Endodermal cell (in vitro differentiated cells): ENCODE measurements around the gene SETD9. TPM values are rescaled to one million over a fixed set of nuclear protein-coding genes. Genes with fewer than 3 reads are reported as not detected.

Source experiments
- DNase-seq: peaks from one replicate; pipeline ENCODE4 v3.0.0-alpha.2; 2017
- H3K27ac ChIP-seq: 2 replicates; pipeline ENCODE4 v1.5.1; 2013; ENCODE audit warnings: mild to moderate bottlenecking, low read depth, low read length, moderate library complexity
- H3K27me3 ChIP-seq: 2 replicates; pipeline ENCODE4 v1.6.1; 2013; ENCODE audit warnings: mild to moderate bottlenecking, low read length, moderate library complexity; ENCODE audit not compliant: insufficient read depth, control insufficient read depth, poor library complexity, severe bottlenecking
- H3K36me3 ChIP-seq: 2 replicates; pipeline ENCODE4 v1.7.0; 2013; ENCODE audit warnings: mild to moderate bottlenecking, low read length, moderate library complexity; ENCODE audit not compliant: control insufficient read depth, insufficient read depth
- H3K4me1 ChIP-seq: one replicate; pipeline ENCODE4 v1.7.0; 2013; ENCODE audit warnings: low read length; ENCODE audit not compliant: control insufficient read depth, insufficient read depth
- H3K4me3 ChIP-seq: 2 replicates; pipeline ENCODE4 v1.5.1; 2013; ENCODE audit warnings: mild to moderate bottlenecking, low read length, moderate library complexity
- H3K9ac ChIP-seq: 2 replicates; pipeline ENCODE4 v1.6.1; 2013; ENCODE audit warnings: mild to moderate bottlenecking, low read length, moderate library complexity; ENCODE audit not compliant: poor library complexity, severe bottlenecking; ENCODE audit errors: extremely low read depth
- H3K9me3 ChIP-seq: 2 replicates; pipeline ENCODE4 v1.6.1; 2013; ENCODE audit warnings: mild to moderate bottlenecking, low read length, moderate library complexity; ENCODE audit not compliant: control insufficient read depth
- H3K27ac Mint-ChIP-seq: 2 replicates; pipeline ENCODE4 v1.8.0; 2020; ENCODE audit warnings: mixed read lengths
- H3K27me3 Mint-ChIP-seq: 2 replicates; pipeline ENCODE4 v1.8.0; 2021; ENCODE audit warnings: mild to moderate bottlenecking, mixed read lengths; ENCODE audit not compliant: insufficient read depth
- H3K36me3 Mint-ChIP-seq: 2 replicates; pipeline ENCODE4 v1.8.0; 2020; ENCODE audit warnings: low read depth, mixed read lengths
- H3K4me1 Mint-ChIP-seq: 2 replicates; pipeline ENCODE4 v1.8.0; 2020; ENCODE audit warnings: mixed read lengths
- H3K4me3 Mint-ChIP-seq: 2 replicates; pipeline ENCODE4 v1.8.0; 2020; ENCODE audit warnings: mild to moderate bottlenecking, moderate library complexity, mixed read lengths
- H3K9me3 Mint-ChIP-seq: 2 replicates; pipeline ENCODE4 v1.8.0; 2020; ENCODE audit warnings: mild to moderate bottlenecking, mixed read lengths
- CTCF ChIP-seq: fragments of 200-600 bp; sonication (generic); conservative IDR thresholded peaks from 2 replicates; pipeline ENCODE4 v1.5.0; 2021; ENCODE audit warnings: antibody characterized with exemption, mild to moderate bottlenecking
- WGBS, 2 experiments: methylation state at CpG; one replicate each; pipeline versions ENCODE4 v1.1.5 to v1.1.7; 2013; ENCODE audit warnings: missing lambda C conversion rate in 2 of 2, mixed read lengths in 1 of 2; ENCODE audit not compliant: insufficient coverage in 1 of 2, insufficient read length in 1 of 2; 5-methylcytosine and 5-hydroxymethylcytosine counted together
- total RNA-seq, 2 donors: library from RNA; stranded (reverse); fragmentation: NEBNext Ultra II Directional in 1 of 2; extraction: Animal tissue kit (Norgen Biotek cat#: 25700) in 1 of 2; gene quantifications; 2 replicates in 1 of 2; 3 replicates in 1 of 2; pipeline ENCODE4 v1.2.1, GENCODE V29; 2021

SETD9 gene
- total RNA-seq, 2 donors from 2014 or later = 5.0 to 14.9 TPM

GRCh38 chr5:56950626-56951125 lies 41.3 kb downstream of the SETD9 start:
- Mint-ChIP-seq H3K4me3 (peak overlapping the region; percentile 91), H3K27ac (peak overlapping the region; percentile 83), H3K4me1 (peaks cover 5% of the 10 kb centered on the region), H3K9me3 (no peaks in the 10 kb centered on the region), H3K36me3 (peaks cover 30% of the 10 kb centered on the region), H3K27me3 (peaks cover 24% of the 10 kb centered on the region)
- peak overlapping the region; percentile 63 for H3K9ac ChIP-seq
- 1 to 2% methylated on average over 20 to 33 of the region's 33 CpGs for WGBS, 2 experiments
- no peaks in the 10 kb centered on the region for H3K9me3 ChIP-seq
- H3K27me3 ChIP-seq = peaks cover 31% of the 10 kb centered on the region
- no peak for TF ChIP-seq CTCF
- H3K4me3 ChIP-seq = peak overlapping the region; percentile 87
- H3K4me1 ChIP-seq = peaks cover 6% of the 10 kb centered on the region
- peaks cover 46% of the 10 kb centered on the region for H3K36me3 ChIP-seq
- DNase-seq = peak; percentile 85
- peak overlapping the region; percentile 64 for H3K27ac ChIP-seq

GRCh38 chr5:56951126-56951945 lies 41.9 kb downstream of the SETD9 start:
- Mint-ChIP-seq H3K4me1 (peaks cover 5% of the 10 kb centered on the region), H3K9me3 (no peaks in the 10 kb centered on the region), H3K4me3 (peak overlapping the region; percentile 91), H3K27ac (peak overlapping the region; percentile 83), H3K36me3 (peaks cover 23% of the 10 kb centered on the region), H3K27me3 (peaks cover 25% of the 10 kb centered on the region)
- Histone ChIP-seq H3K9ac (peak overlapping the region; percentile 63), H3K27me3 (peaks cover 31% of the 10 kb centered on the region), H3K4me1 (peaks cover 6% of the 10 kb centered on the region), H3K27ac (peak overlapping the region; percentile 64), H3K36me3 (peaks cover 39% of the 10 kb centered on the region), H3K4me3 (peak overlapping the region; percentile 87), H3K9me3 (no peaks in the 10 kb centered on the region)
- WGBS, 2 experiments = 0% methylated on average over 7 to 85 of the region's 85 CpGs
- peak; percentile 53 for TF ChIP-seq CTCF
- peak; percentile 86 for DNase-seq

GRCh38 chr5:56951946-56952691 lies 42.7 kb downstream of the SETD9 start, which contains the start of gene MIER3:
Gene MIER3, minus strand, starts transcription at chr5:56952123. Its CDS starts 21 bp downstream, at chr5:56952102.
- H3K27me3 Mint-ChIP-seq = peaks cover 27% of the 10 kb centered on the region
- peak within 1 kb of the TSS; percentile 64 for H3K27ac ChIP-seq
- no peak for TF ChIP-seq CTCF
- 0 to 1% methylated on average over 19 to 89 of the region's 89 CpGs for WGBS, 2 experiments
- H3K27me3 ChIP-seq = peaks cover 38% of the 10 kb centered on the region
- H3K4me1 ChIP-seq = peaks cover 6% of the 10 kb centered on the region
- no peaks in the 10 kb centered on the region for H3K9me3 ChIP-seq
- H3K9ac ChIP-seq = peak within 1 kb of the TSS; percentile 63
- H3K9me3 Mint-ChIP-seq = no peaks in the 10 kb centered on the region
- DNase-seq = peak; percentile 92
- peak within 1 kb of the TSS; percentile 87 for H3K4me3 ChIP-seq
- peaks cover 5% of the 10 kb centered on the region for H3K4me1 Mint-ChIP-seq
- H3K4me3 Mint-ChIP-seq = peak within 1 kb of the TSS; percentile 91
- peaks cover 19% of the 10 kb centered on the region for H3K36me3 Mint-ChIP-seq
- H3K36me3 ChIP-seq = peaks cover 31% of the 10 kb centered on the region
- H3K27ac Mint-ChIP-seq = peak within 1 kb of the TSS; percentile 83
